Stomach smooth muscle (tissue), 2 donors: Measurements from ENCODE around the gene PRICKLE4.
"Not testable (repeated sequence)": the region's sequence is repeated elsewhere in the genome, so short reads cannot be mapped to it uniquely, and the experiment has no call there.

ENCODE experiments used
- H3K27ac ChIP-seq: one replicate; pipeline ENCODE4 v1.7.0; 2013; ENCODE audit warnings: mild to moderate bottlenecking, low read length, inconsistent platforms
- H3K27me3 ChIP-seq, 2 donors: one replicate each; pipeline ENCODE4 v1.7.0; 2013; ENCODE audit warnings: low read length in 2 of 2; ENCODE audit not compliant: insufficient read depth in 2 of 2, control insufficient read depth in 1 of 2
- H3K36me3 ChIP-seq, 2 donors: one replicate each; pipeline ENCODE4 v1.7.0; 2013; ENCODE audit warnings: low read length in 2 of 2; ENCODE audit not compliant: control insufficient read depth in 2 of 2, insufficient read depth in 2 of 2
- H3K4me1 ChIP-seq: one replicate; pipeline ENCODE4 v1.7.0; 2013; ENCODE audit warnings: low read length; ENCODE audit not compliant: control insufficient read depth, insufficient read depth
- H3K4me3 ChIP-seq, 2 donors: one replicate each; pipeline ENCODE4 v1.7.0; 2013; ENCODE audit warnings: low read length in 2 of 2
- H3K9ac ChIP-seq, 2 donors: one replicate each; pipeline ENCODE4 v1.7.0; 2013; ENCODE audit warnings: low read length in 2 of 2, mild to moderate bottlenecking in 1 of 2
- H3K9me3 ChIP-seq, 2 donors: one replicate each; pipeline ENCODE4 v1.7.0; 2013; ENCODE audit warnings: low read length in 2 of 2; ENCODE audit not compliant: control insufficient read depth in 2 of 2
- donor health status: healthy.
- donor health status: Pancreatic carcinoma.

Gene PRICKLE4

DNA sequence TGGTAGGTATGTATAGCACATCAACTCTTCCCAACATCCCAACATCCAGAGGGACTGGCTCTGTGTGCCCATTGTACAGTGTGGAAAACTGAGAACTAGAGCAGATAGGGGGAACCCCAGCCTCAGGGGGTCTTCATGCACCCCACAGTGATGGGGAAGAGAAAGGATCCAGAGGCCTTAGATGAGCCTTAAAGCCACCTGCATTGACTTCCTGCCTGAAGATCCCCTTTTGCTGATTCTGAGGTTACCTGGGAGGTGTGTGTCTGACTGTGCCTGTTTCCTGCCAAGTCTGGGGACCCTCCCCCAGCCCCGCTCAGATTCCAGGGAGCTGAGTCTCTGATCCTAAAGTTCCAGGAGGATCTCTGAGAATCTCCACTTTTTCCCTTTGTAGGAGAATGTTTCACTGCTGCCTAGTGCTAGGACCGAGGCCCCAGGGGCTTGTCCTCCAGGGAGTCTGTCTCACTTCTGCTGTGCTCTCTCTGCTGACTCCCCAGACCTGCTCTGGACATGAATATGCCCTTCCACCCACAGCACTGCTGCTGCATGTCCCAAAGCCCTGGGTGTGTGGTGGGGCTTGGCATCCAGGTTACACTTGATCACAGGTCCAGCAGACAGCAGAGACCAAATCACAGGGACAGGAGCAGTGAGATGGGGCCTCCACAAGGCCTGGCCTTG lies 20.5 kb upstream of the PRICKLE4 start:
- Histone ChIP-seq H3K4me3 (no peak overlapping the region), H3K27me3 (no peaks in the 10 kb centered on the region), H3K27ac (no peak overlapping the region), H3K4me1 (no peaks in the 10 kb centered on the region), H3K9me3 (no peaks in the 10 kb centered on the region), H3K9ac (no peak overlapping the region), H3K36me3 (no peaks in the 10 kb centered on the region)

DNA sequence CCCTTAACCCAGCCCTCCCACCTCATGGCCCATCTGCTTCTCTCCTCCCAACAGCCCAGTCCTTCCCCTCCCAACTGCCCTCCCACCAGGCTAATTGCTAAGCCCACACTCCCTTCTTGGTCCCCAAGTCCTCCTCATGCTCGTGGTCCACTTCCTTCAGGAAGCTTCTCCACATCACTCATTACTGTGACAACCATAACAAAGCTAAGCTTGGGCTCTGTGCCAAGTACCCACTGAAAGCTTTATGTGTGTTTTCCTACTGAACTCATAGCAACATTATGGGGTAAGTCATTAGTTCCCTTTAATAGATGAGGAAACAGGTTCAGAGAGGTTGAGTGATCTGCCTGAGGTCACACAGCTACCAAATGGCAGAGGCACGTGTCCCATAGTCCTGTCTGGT lies 17.1 kb upstream of the PRICKLE4 start:
- Histone ChIP-seq H3K27me3 (no peaks in the 10 kb centered on the region), H3K36me3 (no peaks in the 10 kb centered on the region), H3K9ac (no peak overlapping the region)

DNA sequence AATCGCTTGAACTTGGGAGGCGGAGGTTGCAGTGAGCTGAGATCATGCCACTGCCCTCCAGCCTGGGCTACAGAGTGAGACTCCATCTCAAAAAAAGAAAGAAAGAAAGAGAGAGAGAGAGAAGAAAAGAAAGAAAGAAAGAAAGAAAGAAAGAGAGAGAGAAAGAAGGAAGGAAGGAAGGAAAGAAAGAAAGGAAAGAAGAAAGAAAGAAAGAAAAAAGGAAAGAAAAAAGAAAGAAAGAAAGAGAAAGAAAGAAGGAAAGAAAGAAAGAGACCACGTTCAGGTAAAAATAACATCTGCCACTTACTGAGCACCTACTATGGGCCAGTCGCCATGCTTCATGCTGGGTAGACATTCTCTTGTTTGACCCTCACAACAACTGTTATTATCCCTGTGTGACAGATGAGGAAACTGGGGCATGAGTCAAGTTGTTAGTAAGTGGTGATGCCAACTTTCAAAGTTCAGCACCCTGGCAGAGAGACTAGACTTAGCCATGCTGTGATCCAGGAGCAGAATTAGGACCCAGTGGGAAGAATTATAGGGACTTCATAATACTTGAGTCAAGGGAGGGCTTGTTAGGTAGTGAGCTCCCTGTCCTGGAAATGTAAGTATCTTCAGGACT lies 14.4 kb upstream of the PRICKLE4 start:
- not testable (repeated sequence) for H3K4me3 ChIP-seq

More for the DNA sequence above, 17.1 kb upstream of the PRICKLE4 start:
- Histone ChIP-seq H3K9me3 (no peaks in the 10 kb centered on the region), H3K27ac (no peak overlapping the region), H3K4me3 (no peak overlapping the region), H3K4me1 (peaks cover 12% of the 10 kb centered on the region)

DNA sequence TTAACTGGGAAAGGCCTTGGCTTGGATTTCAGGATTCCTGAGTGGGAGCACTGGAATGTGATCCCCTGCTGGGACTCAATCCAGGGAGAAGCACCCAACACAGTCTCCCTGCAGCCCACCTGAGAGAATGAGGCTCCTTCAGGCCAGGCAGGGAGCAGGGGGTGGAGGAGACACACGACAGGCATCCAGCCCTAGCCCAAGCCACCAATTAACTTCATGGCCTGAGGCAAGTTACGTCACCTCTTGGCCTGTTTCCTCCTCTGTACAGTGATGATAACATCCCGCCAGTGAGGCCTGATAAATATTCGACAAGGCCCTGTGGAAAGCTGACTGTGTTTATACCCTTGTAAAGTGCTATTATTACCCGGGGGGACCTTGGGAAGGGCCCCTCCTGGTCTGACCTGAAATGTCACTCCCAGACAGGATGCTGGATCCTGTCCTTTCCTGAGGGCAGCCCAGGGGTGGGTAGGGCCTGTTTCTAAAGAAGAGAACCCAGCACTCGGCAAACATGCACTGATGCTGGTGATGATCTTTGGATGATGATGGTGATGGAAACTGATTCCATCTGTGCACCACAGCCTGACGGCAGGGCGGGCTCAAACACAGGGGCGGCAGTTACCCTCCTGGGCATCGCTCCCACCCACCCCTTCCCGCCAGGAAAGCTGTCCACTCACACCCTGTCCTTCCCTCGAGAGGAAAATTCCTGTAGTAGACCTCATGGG lies 13.3 kb upstream of the PRICKLE4 start:
- Histone ChIP-seq H3K27me3 (no peaks in the 10 kb centered on the region), H3K4me3 (no peak overlapping the region), H3K9me3 (no peaks in the 10 kb centered on the region), H3K9ac (peak overlapping the region in 1 of 2 donors; percentile 42), H3K36me3 (peaks cover 5 to 16% of the 10 kb centered on the region in 2 donors), H3K4me1 (peaks cover 12% of the 10 kb centered on the region), H3K27ac (no peak overlapping the region)

More for the DNA sequence above, 14.4 kb upstream of the PRICKLE4 start:
- H3K36me3 ChIP-seq, H3K27ac ChIP-seq, H3K9me3 ChIP-seq, H3K27me3 ChIP-seq, H3K9ac ChIP-seq: not testable (repeated sequence)
- H3K4me1 ChIP-seq, result peaks cover 12% of the 10 kb centered on the region

DNA sequence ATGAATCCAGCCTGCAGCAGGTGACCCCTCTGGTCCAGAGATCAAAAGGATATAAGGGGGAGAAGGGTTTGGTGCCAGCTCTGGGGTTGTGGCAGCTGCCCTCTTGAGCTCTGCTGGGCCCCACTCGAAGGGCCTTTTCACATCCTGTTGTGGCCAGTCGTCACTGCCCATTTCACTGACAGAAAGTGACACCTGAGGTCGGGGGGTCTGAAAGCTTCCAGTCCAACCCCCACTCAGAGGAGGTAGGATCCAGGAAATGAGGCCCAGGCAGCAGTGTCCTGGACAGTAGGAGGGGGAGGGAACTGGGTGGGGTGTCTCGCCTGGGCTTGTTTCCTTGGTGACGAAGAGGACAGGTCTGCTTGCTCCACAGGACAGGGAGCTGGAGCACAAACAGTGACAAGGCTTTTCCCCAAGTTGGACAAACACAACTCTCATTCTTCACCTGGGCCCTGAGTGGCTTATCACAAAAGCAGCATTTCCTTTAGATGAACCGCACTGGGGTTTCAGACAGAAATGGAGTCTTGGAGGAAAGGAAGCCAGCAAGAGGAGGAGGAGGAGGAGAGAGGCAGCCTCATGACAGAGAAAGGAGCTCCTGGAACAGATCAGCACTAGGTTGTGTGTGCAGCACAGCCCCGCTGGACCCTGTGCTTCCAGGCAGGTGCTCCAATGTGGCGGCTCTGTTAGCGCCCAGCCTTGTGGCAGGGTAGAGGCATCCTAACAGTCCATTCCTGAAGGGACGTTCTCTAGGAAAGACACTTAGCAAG lies 11.9 kb upstream of the PRICKLE4 start:
- H3K4me1 ChIP-seq, result peaks cover 12% of the 10 kb centered on the region
- H3K27ac ChIP-seq, result no peak overlapping the region
- no peak overlapping the region for H3K4me3 ChIP-seq
- H3K36me3 ChIP-seq, result peaks cover 8 to 22% of the 10 kb centered on the region in 2 donors
- H3K27me3 ChIP-seq, result no peaks in the 10 kb centered on the region
- no peaks in the 10 kb centered on the region for H3K9me3 ChIP-seq
- H3K9ac ChIP-seq, result no peak overlapping the region

DNA sequence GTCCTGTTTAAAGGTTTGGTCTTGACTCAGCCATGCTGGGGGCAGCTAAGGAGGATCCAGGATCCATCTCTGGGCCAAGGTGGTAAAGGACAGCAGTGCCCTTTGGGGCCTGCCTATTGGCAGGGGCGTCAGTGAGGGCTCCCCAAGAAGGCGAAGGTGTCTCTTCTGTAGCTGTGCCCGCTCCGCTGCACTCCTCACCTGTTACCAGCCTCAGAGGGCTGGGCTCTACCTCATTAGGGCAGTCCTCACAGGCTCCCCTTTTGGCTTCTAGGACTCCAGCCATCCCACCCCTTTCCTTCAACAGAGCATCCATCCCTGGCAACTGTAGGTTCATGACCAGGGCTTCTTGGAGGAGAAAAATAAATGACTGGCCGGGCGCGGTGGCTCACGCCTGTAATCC lies 11.2 kb upstream of the PRICKLE4 start:
- H3K27ac ChIP-seq, result no peak overlapping the region
- H3K9me3 ChIP-seq, result no peaks in the 10 kb centered on the region
- no peak overlapping the region for H3K9ac ChIP-seq
- no peaks in the 10 kb centered on the region for H3K27me3 ChIP-seq
- no peak overlapping the region for H3K4me3 ChIP-seq
- peaks cover 12% of the 10 kb centered on the region for H3K4me1 ChIP-seq
- peaks cover 11 to 25% of the 10 kb centered on the region in 2 donors for H3K36me3 ChIP-seq

DNA sequence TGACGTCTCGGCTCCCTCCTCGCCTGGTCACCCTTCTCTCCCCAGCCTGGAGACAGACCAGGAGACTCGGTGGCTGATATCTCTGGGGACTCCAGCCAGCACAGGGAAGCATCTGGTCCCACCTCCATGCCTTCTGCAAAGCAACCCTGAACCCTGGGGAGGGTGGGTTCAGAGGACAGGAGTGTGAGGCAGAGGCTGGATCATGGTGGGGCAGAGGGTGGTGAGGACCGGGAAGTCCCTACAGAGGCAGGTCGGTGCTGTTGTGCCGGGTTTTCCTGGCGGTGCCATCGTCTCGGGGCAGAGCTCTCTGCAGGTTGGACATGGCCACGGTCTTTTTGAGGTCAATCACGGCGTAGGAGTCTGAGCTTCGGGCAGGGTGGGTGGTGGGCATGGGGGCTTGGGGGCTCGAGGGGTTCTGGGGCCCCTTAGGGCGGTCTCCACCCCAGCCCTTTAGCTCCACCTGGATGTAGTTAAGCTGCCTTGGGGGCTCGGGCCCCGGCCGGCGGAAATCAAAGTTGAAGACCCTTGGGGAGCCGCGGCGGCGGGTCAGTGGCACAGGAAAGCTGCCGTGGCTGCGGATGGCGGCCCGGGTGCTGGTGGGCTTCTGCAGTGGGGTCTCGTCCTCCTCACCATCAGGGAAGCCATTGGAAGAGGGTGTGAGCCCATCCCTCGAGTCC lies 10.1 kb upstream of the PRICKLE4 start:
- no peak overlapping the region for H3K27ac ChIP-seq
- H3K9me3 ChIP-seq, result no peaks in the 10 kb centered on the region
- H3K9ac ChIP-seq, result no peak overlapping the region
- H3K36me3 ChIP-seq, result peaks cover 22 to 35% of the 10 kb centered on the region in 2 donors
- H3K4me3 ChIP-seq, result no peak overlapping the region
- H3K4me1 ChIP-seq, result peaks cover 12% of the 10 kb centered on the region
- H3K27me3 ChIP-seq, result no peaks in the 10 kb centered on the region

DNA sequence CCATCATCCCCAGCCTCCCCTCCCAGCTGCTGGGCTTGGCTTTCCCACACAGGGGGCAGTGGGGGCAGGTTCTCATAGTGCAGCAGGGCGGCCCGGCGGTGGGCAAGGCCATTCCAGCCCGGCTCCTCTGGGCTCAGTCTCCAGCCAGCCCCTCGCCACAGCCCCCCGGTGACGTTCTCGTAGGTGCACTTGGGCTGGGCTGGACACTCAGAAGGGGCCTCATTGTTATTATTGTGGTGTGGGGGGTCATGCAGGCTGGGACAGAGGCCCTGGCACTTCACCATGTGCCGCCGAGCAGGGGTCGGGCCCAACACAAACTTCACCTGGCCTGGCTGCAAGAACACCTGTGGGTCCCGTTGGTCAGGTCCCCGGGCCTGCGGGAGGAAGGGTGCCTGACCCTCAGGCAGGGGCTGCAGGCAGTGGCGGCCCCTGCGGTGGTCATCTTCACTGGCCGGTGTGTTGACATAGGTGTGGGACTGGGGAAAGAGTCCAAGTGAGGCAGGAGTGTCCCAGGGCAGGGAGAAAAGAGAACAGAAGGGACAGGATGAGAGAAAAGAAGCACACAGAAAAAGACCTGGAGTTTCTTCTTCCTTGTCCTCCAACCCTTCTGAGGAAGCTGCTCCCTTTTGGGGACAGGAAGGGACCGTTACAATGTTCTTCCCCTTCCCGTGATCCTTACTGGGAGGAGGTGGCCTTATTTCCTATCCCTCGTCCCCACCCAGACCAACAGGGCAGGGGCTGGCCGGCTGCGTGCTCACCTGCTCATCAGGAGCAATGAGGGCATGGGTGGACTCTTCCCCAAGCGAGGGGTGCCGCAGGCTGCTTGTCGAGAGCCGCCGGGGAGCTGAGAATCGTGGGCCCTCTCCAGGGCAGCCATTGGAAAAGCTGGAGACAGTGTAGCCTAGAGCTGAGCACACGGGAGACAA lies 9.3 kb upstream of the PRICKLE4 start:
- Histone ChIP-seq H3K27me3 (no peaks in the 10 kb centered on the region), H3K27ac (no peak overlapping the region), H3K36me3 (peaks cover 25 to 38% of the 10 kb centered on the region in 2 donors), H3K4me3 (no peak overlapping the region), H3K4me1 (peaks cover 12% of the 10 kb centered on the region), H3K9ac (no peak overlapping the region), H3K9me3 (no peaks in the 10 kb centered on the region)

DNA sequence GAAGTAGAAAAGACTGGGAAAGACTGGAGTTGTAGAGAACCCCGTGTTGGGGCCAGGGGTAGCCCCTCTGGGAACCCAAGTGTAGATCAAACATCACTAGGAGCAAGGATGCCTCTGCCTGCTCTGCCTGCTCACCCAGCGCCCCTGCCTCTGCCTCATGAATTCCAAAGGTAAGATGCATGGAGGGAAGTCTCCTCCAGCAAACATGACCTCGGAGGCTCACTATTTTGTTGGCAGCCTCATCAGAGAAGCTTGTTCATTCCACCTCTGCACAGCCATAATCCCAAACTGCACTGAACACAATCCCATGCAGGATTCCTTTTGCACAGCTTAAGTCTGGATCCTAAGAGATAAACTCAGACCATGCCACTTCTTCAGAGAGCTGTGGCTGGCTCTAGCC lies 5.7 kb upstream of the PRICKLE4 start:
- no peak overlapping the region for H3K9ac ChIP-seq
- no peak overlapping the region for H3K4me3 ChIP-seq
- peaks cover 7% of the 10 kb centered on the region for H3K4me1 ChIP-seq
- peaks cover 25 to 48% of the 10 kb centered on the region in 2 donors for H3K36me3 ChIP-seq
- H3K9me3 ChIP-seq, result no peaks in the 10 kb centered on the region
- H3K27ac ChIP-seq, result no peak overlapping the region
- H3K27me3 ChIP-seq, result no peaks in the 10 kb centered on the region
